HepG2 (cell line): ENCODE data around the gene ZNF207. TPM values are rescaled to one million over a fixed set of nuclear protein-coding genes. Genes with fewer than 3 reads are reported as not detected.

Experiments
- CREB1 ChIP-seq, 2 experiments: fragments of 450-650 bp in 1 of 2; IDR thresholded peaks; 2 replicates each; pipeline ENCODE4 v1.6.1; 2016 to 2017; ENCODE audit warnings: control low read depth in 1 of 2, mild to moderate bottlenecking in 1 of 2, missing compliant biosample characterization in 1 of 2, missing genetic modification characterization in 1 of 2
- GZF1 ChIP-seq: sonication (generic); formaldehyde crosslinking; IDR thresholded peaks from 2 replicates; pipeline ENCODE4 v1.5.1; 2020; ENCODE audit warnings: mild to moderate bottlenecking, missing genetic modification reagents
- KDM6A ChIP-seq: IDR thresholded peaks from 2 replicates; pipeline ENCODE4 v1.6.1; 2016; ENCODE audit warnings: low read depth
- KLF16 ChIP-seq, 2 experiments: sonication (generic) in 1 of 2; formaldehyde crosslinking in 1 of 2; IDR thresholded peaks; 2 replicates each; pipeline versions ENCODE4 v1.6.1 to v1.8.0; 2016 to 2023; ENCODE audit warnings: missing genetic modification reagents in 2 of 2, missing compliant biosample characterization in 1 of 2
- NRL ChIP-seq: sonication (generic); formaldehyde crosslinking; IDR thresholded peaks from 2 replicates; pipeline ENCODE4 v1.5.0; 2020; ENCODE audit warnings: missing genetic modification reagents, mild to moderate bottlenecking, moderate library complexity, borderline replicate concordance
- PAWR ChIP-seq: sonication (generic); formaldehyde crosslinking; IDR thresholded peaks from 2 replicates; pipeline ENCODE4 v1.4.0; 2020; ENCODE audit warnings: missing genetic modification reagents, mild to moderate bottlenecking, borderline replicate concordance
- PHF8 ChIP-seq: sonication (generic); formaldehyde crosslinking; IDR thresholded peaks from 2 replicates; pipeline ENCODE4 v1.5.0; 2020; ENCODE audit warnings: missing genetic modification reagents
- SNRNP70 ChIP-seq: fragments of 200-400 bp; formaldehyde crosslinking; IDR thresholded peaks from 2 replicates; pipeline ENCODE4 v1.6.1; 2017; ENCODE audit warnings: mild to moderate bottlenecking, low read depth, low read length, moderate library complexity
- SOX6 ChIP-seq, 2 experiments: fragments of 450-650 bp in 1 of 2; sonication (generic) in 1 of 2; formaldehyde crosslinking in 1 of 2; IDR thresholded peaks; 2 replicates each; pipeline versions ENCODE4 v1.4.0 to v1.6.1; 2017 to 2020; ENCODE audit warnings: antibody characterized with exemption in 1 of 2, mild to moderate bottlenecking in 1 of 2, missing genetic modification reagents in 1 of 2
- SP1 ChIP-seq, 2 experiments: fragments of 450-650 bp in 1 of 2; sonication (generic) in 1 of 2; formaldehyde crosslinking in 1 of 2; IDR thresholded peaks; 2 replicates each; pipeline versions ENCODE4 v1.4.0 to v1.6.1; 2016 to 2020; ENCODE audit warnings: missing genetic modification reagents in 1 of 2
- SP5 ChIP-seq: IDR thresholded peaks from 2 replicates; pipeline ENCODE4 v1.6.1; 2016; ENCODE audit warnings: low read depth, borderline replicate concordance
- U2AF2 ChIP-seq: fragments of 200-400 bp; formaldehyde crosslinking; IDR thresholded peaks from 2 replicates; pipeline ENCODE4 v1.6.1; 2017; ENCODE audit warnings: low read depth, mild to moderate bottlenecking, low read length
- ZNF205 ChIP-seq: IDR thresholded peaks from 2 replicates; pipeline ENCODE4 v1.6.1; 2018; ENCODE audit warnings: missing biosample characterization, missing genetic modification reagents
- ZNF260 ChIP-seq: sonication (generic); formaldehyde crosslinking; IDR thresholded peaks from 2 replicates; pipeline ENCODE4 v1.4.0; 2020; ENCODE audit warnings: missing genetic modification reagents, low read depth, mild to moderate bottlenecking, borderline replicate concordance
- ZNF350 ChIP-seq: sonication (generic); formaldehyde crosslinking; IDR thresholded peaks from 2 replicates; pipeline ENCODE4 v1.4.0; 2020; ENCODE audit warnings: mild to moderate bottlenecking, low read depth, missing genetic modification reagents, borderline replicate concordance
- ZNF644 ChIP-seq: IDR thresholded peaks from 2 replicates; pipeline ENCODE4 v1.6.1; 2016; ENCODE audit warnings: low read depth
- ZNF678 ChIP-seq: sonication (generic); formaldehyde crosslinking; IDR thresholded peaks from 2 replicates; pipeline ENCODE4 v1.4.0; 2020; ENCODE audit warnings: mild to moderate bottlenecking, missing genetic modification reagents
- ZNF768 ChIP-seq: sonication (generic); formaldehyde crosslinking; IDR thresholded peaks from 2 replicates; pipeline ENCODE4 v1.4.0; 2020; ENCODE audit warnings: missing genetic modification reagents
- ZNF781 ChIP-seq: sonication (generic); formaldehyde crosslinking; IDR thresholded peaks from 2 replicates; pipeline ENCODE4 v1.5.1; 2020; ENCODE audit warnings: borderline replicate concordance, mild to moderate bottlenecking, missing genetic modification reagents; ENCODE audit errors: not compliant biosample characterization
- polyA plus RNA-seq, 8 experiments: library from polyadenylated mRNA; depleted of rRNA in 3 of 8; stranded (reverse) in 7 of 8; unstranded in 1 of 8; fragments of >200 nt; fragmentation: Illumina TruSeq in 4 of 8; extraction: Trizol in 4 of 8; gene quantifications; 2 replicates each; pipeline versions ENCODE4 v1.2.1 to v1.2.3, GENCODE V29; 2011 to 2016; ENCODE audit warnings: low read depth in 4 of 8, missing spikeins in 1 of 8, mixed read lengths in 1 of 8; ENCODE audit not compliant: insufficient read depth in 1 of 8
- total RNA-seq, 5 experiments: library from RNA; depleted of rRNA; stranded (reverse); fragments of >200 nt; fragmentation: Illumina TruSeq; extraction: Trizol; gene quantifications; 2 replicates each; pipeline ENCODE4 v1.2.3, GENCODE V29; 2016; ENCODE audit warnings: low read depth in 1 of 5
- TF ChIP-seq, protein P1 (sequence below): sonication (generic); formaldehyde crosslinking; IDR thresholded peaks from 2 replicates; pipeline ENCODE4 v1.5.0; 2020; ENCODE audit warnings: missing genetic modification reagents
- TF ChIP-seq, protein P2 (sequence below): sonication (generic); formaldehyde crosslinking; IDR thresholded peaks from 2 replicates; pipeline ENCODE4 v1.8.0; 2023; ENCODE audit warnings: mild to moderate bottlenecking, missing genetic modification reagents
- TF ChIP-seq, protein P3 (sequence below): sonication (generic); formaldehyde crosslinking; IDR thresholded peaks from 2 replicates; pipeline ENCODE4 v1.4.0; 2020; ENCODE audit warnings: mild to moderate bottlenecking, missing genetic modification reagents

The ZNF207 gene
- total and polyA plus RNA-seq, 2 of the 13 experiments (the other 11 are each of a cell fraction or from before 2014, with no cell fraction given), result 150 to 164 TPM

DNA sequence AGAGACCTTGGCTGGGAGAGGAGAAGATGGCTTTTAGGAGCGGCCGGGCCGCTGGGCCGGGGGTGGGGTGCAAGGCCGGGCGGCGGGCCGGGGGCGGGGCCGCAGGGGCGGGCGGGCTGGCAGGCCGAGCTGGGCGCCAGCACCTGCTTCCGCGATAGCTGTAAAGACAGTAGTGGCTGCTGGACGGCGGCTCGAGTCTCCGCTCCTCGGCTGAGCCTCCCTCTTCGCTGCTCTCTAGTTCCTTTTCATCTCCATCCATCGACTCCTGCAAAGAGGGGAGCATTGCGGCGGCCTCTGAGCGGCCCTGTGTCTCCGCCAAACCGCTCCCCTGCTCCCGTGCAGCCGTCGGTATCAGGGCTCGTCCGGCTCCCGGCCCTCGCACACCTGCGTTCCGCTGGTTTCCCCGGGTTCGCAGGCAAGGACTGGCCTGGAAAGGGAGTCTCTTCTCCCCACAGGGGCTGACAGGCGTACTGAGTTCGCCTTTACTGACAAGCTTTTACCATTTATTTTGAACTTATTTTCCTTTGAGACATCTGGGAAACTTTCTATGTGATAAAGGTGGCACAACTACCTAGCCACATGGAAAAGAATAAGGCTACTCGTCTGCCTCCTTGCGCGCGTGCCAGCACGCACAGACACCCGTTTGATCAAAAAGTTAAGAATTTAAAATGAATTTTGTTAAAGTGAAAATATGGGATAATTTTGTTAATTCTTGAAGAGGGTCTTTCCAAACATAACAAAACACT lies 7.9 kb upstream of the ZNF207 start, which contains the start of gene C17orf75 (continued):
- TF ChIP-seq PAWR, result no peak
- no peak for TF ChIP-seq KDM6A (CRISPR knock-in tag)
- peak; percentile 56; the same call in 1 of the 2 replicates for TF ChIP-seq SP5 (CRISPR knock-in tag)
- peak in 1 of 2 experiments; percentile 95; a peak in 2 of 4 replicates for TF ChIP-seq KLF16 (CRISPR knock-in tag; IDR thresholded peaks at IDR 0.05)
- peak; percentile 89; the same call in 1 of the 2 replicates for TF ChIP-seq NRL (CRISPR knock-in tag)
- TF ChIP-seq ZNF678 (CRISPR knock-in tag), result no peak
- TF ChIP-seq GZF1 (CRISPR knock-in tag), result no peak
- no peak for TF ChIP-seq SP1 (IDR thresholded peaks at IDR 0.05)
- peak; percentile 96 for TF ChIP-seq SP1 (CRISPR knock-in tag; IDR thresholded peaks at IDR 0.05)
- TF ChIP-seq ZNF260 (CRISPR knock-in tag), result no peak
- TF ChIP-seq U2AF2, result 0 out of 2 replicates have a peak, but pooled peaks have one; percentile 44
- TF ChIP-seq SNRNP70, result no peak
- TF ChIP-seq, protein P1, sequence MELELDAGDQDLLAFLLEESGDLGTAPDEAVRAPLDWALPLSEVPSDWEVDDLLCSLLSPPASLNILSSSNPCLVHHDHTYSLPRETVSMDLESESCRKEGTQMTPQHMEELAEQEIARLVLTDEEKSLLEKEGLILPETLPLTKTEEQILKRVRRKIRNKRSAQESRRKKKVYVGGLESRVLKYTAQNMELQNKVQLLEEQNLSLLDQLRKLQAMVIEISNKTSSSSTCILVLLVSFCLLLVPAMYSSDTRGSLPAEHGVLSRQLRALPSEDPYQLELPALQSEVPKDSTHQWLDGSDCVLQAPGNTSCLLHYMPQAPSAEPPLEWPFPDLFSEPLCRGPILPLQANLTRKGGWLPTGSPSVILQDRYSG (CRISPR knock-in tag), result no peak
- TF ChIP-seq SOX6 (IDR thresholded peaks at IDR 0.05), result no peak
- peak; percentile 41; the same call in 1 of the 2 replicates for TF ChIP-seq SOX6 (CRISPR knock-in tag; IDR thresholded peaks at IDR 0.05)
- TF ChIP-seq ZNF205 (CRISPR knock-in tag), result peak; percentile 84
- TF ChIP-seq CREB1 (IDR thresholded peaks at IDR 0.05), result no peak
- no peak for TF ChIP-seq CREB1 (CRISPR knock-in tag; IDR thresholded peaks at IDR 0.05)
- TF ChIP-seq ZNF350 (CRISPR knock-in tag), result peak; percentile 92
- peak; percentile 98 for TF ChIP-seq PHF8 (CRISPR knock-in tag)
- TF ChIP-seq, protein P2, sequence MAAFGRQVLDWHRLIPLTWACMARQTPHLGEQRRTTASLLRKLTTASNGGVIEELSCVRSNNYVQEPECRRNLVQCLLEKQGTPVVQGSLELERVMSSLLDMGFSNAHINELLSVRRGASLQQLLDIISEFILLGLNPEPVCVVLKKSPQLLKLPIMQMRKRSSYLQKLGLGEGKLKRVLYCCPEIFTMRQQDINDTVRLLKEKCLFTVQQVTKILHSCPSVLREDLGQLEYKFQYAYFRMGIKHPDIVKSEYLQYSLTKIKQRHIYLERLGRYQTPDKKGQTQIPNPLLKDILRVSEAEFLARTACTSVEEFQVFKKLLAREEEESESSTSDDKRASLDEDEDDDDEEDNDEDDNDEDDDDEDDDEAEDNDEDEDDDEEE (CRISPR knock-in tag), result no peak
- peak; percentile 90 for TF ChIP-seq ZNF768 (CRISPR knock-in tag)
- TF ChIP-seq ZNF644 (CRISPR knock-in tag), result 0 out of 2 replicates have a peak, but pooled peaks have one; percentile 29
- TF ChIP-seq, protein P3, sequence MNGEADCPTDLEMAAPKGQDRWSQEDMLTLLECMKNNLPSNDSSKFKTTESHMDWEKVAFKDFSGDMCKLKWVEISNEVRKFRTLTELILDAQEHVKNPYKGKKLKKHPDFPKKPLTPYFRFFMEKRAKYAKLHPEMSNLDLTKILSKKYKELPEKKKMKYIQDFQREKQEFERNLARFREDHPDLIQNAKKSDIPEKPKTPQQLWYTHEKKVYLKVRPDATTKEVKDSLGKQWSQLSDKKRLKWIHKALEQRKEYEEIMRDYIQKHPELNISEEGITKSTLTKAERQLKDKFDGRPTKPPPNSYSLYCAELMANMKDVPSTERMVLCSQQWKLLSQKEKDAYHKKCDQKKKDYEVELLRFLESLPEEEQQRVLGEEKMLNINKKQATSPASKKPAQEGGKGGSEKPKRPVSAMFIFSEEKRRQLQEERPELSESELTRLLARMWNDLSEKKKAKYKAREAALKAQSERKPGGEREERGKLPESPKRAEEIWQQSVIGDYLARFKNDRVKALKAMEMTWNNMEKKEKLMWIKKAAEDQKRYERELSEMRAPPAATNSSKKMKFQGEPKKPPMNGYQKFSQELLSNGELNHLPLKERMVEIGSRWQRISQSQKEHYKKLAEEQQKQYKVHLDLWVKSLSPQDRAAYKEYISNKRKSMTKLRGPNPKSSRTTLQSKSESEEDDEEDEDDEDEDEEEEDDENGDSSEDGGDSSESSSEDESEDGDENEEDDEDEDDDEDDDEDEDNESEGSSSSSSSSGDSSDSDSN (CRISPR knock-in tag), result peak; percentile 97
- peak; percentile 63 for TF ChIP-seq ZNF781 (CRISPR knock-in tag)
